ENCODE results near the gene HECTD2. TPM values are rescaled to one million over a fixed set of nuclear protein-coding genes. Genes with fewer than 3 reads are reported as not detected.

HECTD2 gene
- total RNA-seq, 3 donors from 2014 or later, result 3.2 to 6.7 (median 3.7) TPM

DNA sequence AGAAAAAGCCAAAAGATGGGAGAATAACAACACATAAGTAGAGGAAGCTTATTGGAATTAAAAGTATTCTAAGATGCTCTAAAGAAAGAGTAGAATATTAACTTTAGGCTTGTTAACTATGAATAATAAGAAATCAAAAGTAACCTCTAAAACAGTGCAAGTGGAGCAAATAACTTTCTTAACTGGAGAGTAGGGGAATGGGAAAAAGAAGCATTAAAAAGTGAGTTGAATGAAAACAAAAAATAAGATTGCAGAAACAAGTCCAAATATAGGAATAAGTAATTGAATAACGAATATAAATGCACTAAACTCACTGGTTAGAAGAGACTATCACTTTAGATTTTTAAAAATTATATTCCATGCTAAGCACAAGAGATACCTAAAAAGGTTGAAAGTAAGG lies 63.9 kb downstream of the HECTD2 start:
- DNase-seq (no peak), ATAC-seq (no peak)
- Mint-ChIP-seq H3K9me3 (peaks cover 26% of the 10 kb centered on the region), H3K27me3 (ENCODE audit: low read depth) (no peaks in the 10 kb centered on the region), H3K4me1 (ENCODE audit: low read depth) (no peaks in the 10 kb centered on the region), H3K4me3 (no peak overlapping the region), H3K36me3 (ENCODE audit: insufficient read depth) (no peaks in the 10 kb centered on the region)

GRCh38 chr10:91477236-91477635 lies 67.1 kb downstream of the HECTD2 start:
- H3K4me1 Mint-ChIP-seq (ENCODE audit: low read depth), result no peaks in the 10 kb centered on the region
- H3K4me3 Mint-ChIP-seq, result no peak overlapping the region
- DNase-seq (no peak), ATAC-seq (no peak)
- peaks cover 5% of the 10 kb centered on the region for H3K9me3 Mint-ChIP-seq
- no peaks in the 10 kb centered on the region for H3K27me3 Mint-ChIP-seq (ENCODE audit: low read depth)
- H3K36me3 Mint-ChIP-seq (ENCODE audit: insufficient read depth), result no peaks in the 10 kb centered on the region

- no peak for ATAC-seq
- no peaks in the 10 kb centered on the region for H3K4me1 Mint-ChIP-seq (ENCODE audit: low read depth)
- no peaks in the 10 kb centered on the region for H3K9me3 Mint-ChIP-seq
- no peaks in the 10 kb centered on the region for H3K36me3 Mint-ChIP-seq (ENCODE audit: insufficient read depth)
- H3K27me3 Mint-ChIP-seq (ENCODE audit: low read depth), result no peaks in the 10 kb centered on the region
- DNase-seq, result no peak
- H3K4me3 Mint-ChIP-seq, result no peak overlapping the region
Measured at GRCh38 chr10:91479583-91479982, 69.4 kb downstream of the HECTD2 start.

DNA sequence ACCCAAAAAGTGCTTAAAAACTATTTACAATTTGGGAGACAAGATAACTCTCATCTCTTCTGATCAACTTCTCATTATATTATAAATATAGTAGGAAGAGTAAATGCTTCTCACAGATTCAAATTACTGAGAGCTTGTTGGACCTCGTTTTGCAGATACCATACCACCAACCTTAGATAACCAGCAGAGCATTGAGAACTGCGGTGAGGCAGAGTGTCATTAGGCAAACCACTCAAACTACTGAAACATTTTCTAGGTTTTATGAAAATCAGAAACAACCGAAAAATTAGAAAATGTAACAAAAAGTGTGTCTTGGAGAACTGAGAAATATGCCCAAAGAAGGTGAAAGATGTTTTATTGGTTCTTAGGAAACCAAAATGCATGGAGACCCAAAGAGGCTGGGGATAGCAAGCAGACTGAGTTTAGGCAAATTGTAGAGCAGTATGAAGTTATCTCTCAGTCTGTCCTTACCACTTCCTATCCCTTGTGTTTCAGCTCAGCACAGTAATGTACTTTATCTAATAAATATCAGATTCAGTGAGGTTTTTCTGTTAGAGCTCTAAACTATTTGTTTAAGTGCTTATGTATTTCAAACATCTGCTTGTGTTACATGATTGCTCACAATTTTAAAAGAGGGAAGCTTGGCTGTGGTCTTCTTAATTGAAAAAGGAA lies 77.9 kb downstream of the HECTD2 start:
- Mint-ChIP-seq H3K9me3 (no peaks in the 10 kb centered on the region), H3K4me3 (no peak overlapping the region), H3K36me3 (ENCODE audit: insufficient read depth) (no peaks in the 10 kb centered on the region), H3K27me3 (ENCODE audit: low read depth) (no peaks in the 10 kb centered on the region), H3K4me1 (ENCODE audit: low read depth) (no peaks in the 10 kb centered on the region)
- no peak for ATAC-seq
- DNase-seq, result no peak

GRCh38 chr10:91493313-91493712 lies 83.2 kb downstream of the HECTD2 start:
- no peak for DNase-seq
- no peak overlapping the region for H3K4me3 Mint-ChIP-seq
- no peaks in the 10 kb centered on the region for H3K4me1 Mint-ChIP-seq (ENCODE audit: low read depth)
- no peaks in the 10 kb centered on the region for H3K27me3 Mint-ChIP-seq (ENCODE audit: low read depth)
- ATAC-seq, result no peak
- no peaks in the 10 kb centered on the region for H3K36me3 Mint-ChIP-seq (ENCODE audit: insufficient read depth)
- H3K9me3 Mint-ChIP-seq, result no peaks in the 10 kb centered on the region

DNA sequence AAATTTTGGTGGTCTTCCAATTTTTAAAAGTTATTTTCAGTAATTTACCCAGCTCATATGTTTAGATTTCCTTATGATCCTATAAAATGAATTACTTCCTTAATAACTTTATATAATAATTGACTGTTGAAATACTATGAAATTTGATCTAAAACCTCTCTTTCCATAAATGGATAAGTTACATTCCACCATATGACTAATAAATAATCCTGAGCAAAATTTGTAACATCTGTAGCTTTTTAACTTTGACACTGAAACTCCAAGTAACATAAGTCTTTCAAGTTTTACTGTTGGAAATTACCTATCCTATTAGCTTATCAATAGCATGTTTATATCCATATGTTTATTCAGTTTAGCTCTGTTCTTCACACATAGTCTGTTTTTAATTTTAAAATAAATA lies 85.3 kb downstream of the HECTD2 start:
- H3K27me3 Mint-ChIP-seq (ENCODE audit: low read depth), result no peaks in the 10 kb centered on the region
- no peak overlapping the region for H3K4me3 Mint-ChIP-seq
- peaks cover 7% of the 10 kb centered on the region for H3K36me3 Mint-ChIP-seq (ENCODE audit: insufficient read depth)
- no peaks in the 10 kb centered on the region for H3K4me1 Mint-ChIP-seq (ENCODE audit: low read depth)
- H3K9me3 Mint-ChIP-seq, result no peaks in the 10 kb centered on the region
- DNase-seq (no peak), ATAC-seq (no peak)

DNA sequence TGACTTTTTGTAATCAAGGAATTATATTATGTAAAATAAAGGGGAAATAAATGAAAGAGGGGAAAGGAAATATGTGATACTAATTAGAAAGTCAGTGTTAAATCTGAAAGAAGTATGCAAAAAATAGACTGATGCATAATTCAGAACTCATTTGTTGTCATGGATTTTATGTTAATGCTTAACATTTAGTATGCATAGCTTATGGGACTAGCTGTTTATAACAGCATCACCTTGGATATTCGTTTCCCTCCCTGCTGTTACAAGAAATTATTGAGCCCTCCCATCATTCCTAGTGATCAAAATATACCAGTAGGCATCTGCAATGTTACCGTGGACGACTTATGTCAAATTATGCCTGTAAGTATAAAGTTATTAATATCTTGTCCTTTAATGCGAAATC lies 85.9 kb downstream of the HECTD2 start:
- H3K4me1 Mint-ChIP-seq (ENCODE audit: low read depth), result no peaks in the 10 kb centered on the region
- no peaks in the 10 kb centered on the region for H3K27me3 Mint-ChIP-seq (ENCODE audit: low read depth)
- peaks cover 7% of the 10 kb centered on the region for H3K36me3 Mint-ChIP-seq (ENCODE audit: insufficient read depth)
- ATAC-seq (no peak), DNase-seq (no peak)
- H3K9me3 Mint-ChIP-seq, result no peaks in the 10 kb centered on the region
- no peak overlapping the region for H3K4me3 Mint-ChIP-seq

DNA sequence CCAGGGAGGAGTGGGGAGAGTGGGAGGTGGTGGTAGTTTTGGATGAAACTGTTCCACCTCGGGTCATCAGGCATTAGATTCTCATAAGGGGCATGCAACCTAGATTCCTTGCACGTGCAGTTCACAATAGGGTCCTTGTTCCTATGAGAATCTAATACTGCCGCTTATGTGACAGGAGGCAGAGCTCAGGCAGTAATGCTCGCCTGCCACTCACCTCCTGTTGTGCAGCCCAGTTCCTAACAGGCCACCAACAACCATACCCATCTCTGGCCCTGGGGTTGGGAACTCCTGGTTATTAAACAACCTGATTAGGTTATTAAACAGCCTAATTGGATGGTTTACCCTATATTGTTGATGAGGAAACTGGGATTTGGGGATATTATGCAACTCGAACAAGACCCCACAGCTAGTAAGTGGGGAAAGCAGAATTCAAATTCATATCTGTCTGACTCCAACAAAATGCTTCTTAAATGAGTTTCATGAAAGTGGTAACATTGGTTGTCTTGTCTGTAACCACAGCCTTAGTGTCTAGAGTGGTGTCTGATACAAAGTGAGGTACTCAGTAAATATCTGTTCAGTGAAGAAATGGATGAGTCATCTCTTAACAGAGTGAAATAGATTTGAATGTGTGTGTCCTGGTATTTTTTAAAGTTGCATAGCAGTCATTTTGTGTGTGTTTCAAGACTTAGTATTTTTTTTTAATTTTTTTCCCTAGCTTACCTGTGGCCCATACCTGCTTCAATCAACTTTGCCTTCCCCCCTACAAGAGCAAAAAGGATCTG lies 101.6 kb downstream of the HECTD2 start:
- DNase-seq (no peak), ATAC-seq (no peak)
- Mint-ChIP-seq H3K4me3 (no peak overlapping the region), H3K4me1 (ENCODE audit: low read depth) (no peaks in the 10 kb centered on the region), H3K27me3 (ENCODE audit: low read depth) (no peaks in the 10 kb centered on the region), H3K9me3 (no peaks in the 10 kb centered on the region), H3K36me3 (ENCODE audit: insufficient read depth) (no peaks in the 10 kb centered on the region)

DNA sequence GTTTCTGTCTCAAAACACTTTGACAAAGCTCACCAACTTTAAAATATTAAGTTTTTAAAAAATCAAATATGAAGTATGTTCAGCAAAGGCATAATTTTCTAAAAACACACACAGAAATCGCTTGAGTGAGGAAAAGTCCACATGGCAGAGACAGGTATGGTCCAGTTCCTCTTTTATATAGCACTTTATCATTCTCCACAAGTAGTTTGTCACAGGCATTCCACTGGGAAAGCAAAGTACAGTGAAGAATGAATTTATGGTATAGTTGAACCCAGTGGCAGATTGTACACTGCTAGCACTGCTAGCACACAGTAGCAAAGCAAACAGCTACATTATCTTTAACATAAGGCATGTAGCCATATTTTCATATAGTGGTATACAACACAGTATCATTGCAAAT lies 102.3 kb downstream of the HECTD2 start:
- no peak for ATAC-seq
- H3K36me3 Mint-ChIP-seq (ENCODE audit: insufficient read depth), result no peaks in the 10 kb centered on the region

DNA sequence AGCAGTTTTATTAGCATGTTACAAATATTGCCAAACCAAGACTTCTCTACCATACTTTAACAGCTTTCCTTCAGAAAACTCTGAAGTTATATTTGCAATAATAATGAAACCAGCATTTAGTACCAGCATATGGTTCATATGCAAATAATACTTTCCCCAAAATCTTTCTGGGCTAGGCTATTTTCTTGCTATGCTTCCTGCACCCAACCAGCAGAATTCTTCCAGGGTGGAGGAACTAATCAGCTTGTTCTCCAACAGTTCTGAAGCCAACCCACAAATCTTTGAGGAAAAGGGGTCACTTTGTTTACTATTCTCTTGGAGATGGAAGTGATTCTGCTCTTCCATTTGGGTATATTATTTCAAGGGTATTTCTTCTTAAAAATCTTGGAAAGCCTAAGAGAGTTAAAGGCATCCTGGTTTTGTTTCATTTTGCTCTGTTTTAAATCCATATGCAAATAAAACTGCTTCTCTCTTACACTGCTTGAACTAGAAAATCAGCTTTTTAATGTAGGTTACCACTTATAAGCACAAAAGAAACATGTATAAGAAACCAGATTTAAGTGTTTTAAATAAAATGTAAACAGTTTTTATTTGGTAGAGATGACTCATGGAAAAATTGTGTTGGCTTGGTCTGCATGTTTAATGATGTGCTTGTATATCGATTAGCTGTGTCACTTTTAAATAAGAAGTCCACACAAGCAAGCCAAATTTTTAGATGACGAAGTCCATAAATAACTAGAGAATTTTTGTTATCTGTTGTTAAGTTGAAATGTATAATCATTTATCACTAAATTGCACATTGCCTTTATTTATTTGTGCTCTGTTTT lies 103.7 kb downstream of the HECTD2 start:
- H3K9me3 Mint-ChIP-seq, result peaks cover 7% of the 10 kb centered on the region
- no peaks in the 10 kb centered on the region for H3K27me3 Mint-ChIP-seq (ENCODE audit: low read depth)
- peaks cover 3% of the 10 kb centered on the region for H3K36me3 Mint-ChIP-seq (ENCODE audit: insufficient read depth)
- no peak for DNase-seq
- no peak for ATAC-seq
- H3K4me1 Mint-ChIP-seq (ENCODE audit: low read depth), result no peaks in the 10 kb centered on the region
- H3K4me3 Mint-ChIP-seq, result no peak overlapping the region

More for the DNA sequence above, 102.3 kb downstream of the HECTD2 start:
- Mint-ChIP-seq H3K4me1 (ENCODE audit: low read depth) (no peaks in the 10 kb centered on the region), H3K27me3 (ENCODE audit: low read depth) (no peaks in the 10 kb centered on the region), H3K9me3 (peaks cover under 1% of the 10 kb centered on the region), H3K4me3 (no peak overlapping the region)
- DNase-seq, result no peak

- Mint-ChIP-seq H3K36me3 (ENCODE audit: insufficient read depth) (peaks cover 3% of the 10 kb centered on the region), H3K9me3 (peaks cover 7% of the 10 kb centered on the region), H3K4me1 (ENCODE audit: low read depth) (no peaks in the 10 kb centered on the region), H3K4me3 (no peak overlapping the region), H3K27me3 (ENCODE audit: low read depth) (no peaks in the 10 kb centered on the region)
- DNase-seq (no peak), ATAC-seq (no peak)
Measured at GRCh38 chr10:91514787-91515186, 104.6 kb downstream of the HECTD2 start.

DNA sequence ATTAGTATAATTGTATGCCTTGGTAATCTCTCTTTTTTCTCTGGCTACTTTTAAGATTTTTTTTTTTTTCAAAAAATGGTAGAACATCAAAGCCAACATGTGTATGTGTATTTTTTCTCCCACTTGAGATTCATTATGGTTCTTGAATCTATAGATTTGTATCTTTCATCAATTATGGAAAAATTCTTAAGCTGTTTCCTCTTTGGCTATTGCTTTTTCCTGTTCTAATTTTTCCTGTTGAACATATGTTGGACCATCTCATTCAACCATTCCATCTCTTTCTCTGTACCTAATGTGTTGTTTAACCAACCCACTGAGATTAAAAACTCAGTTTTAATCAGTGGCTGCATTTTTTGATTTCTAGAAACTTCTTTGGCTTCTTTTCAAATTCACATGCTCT lies 107.2 kb downstream of the HECTD2 start:
- H3K27me3 Mint-ChIP-seq (ENCODE audit: low read depth), result no peaks in the 10 kb centered on the region
- peaks cover 7% of the 10 kb centered on the region for H3K9me3 Mint-ChIP-seq
- ATAC-seq, result no peak
- peaks cover 3% of the 10 kb centered on the region for H3K36me3 Mint-ChIP-seq (ENCODE audit: insufficient read depth)
- H3K4me3 Mint-ChIP-seq, result no peak overlapping the region
- H3K4me1 Mint-ChIP-seq (ENCODE audit: low read depth), result no peaks in the 10 kb centered on the region
- DNase-seq, result no peak

- no peak for DNase-seq
- no peaks in the 10 kb centered on the region for H3K4me1 Mint-ChIP-seq (ENCODE audit: low read depth)
- peaks cover 3% of the 10 kb centered on the region for H3K36me3 Mint-ChIP-seq (ENCODE audit: insufficient read depth)
- ATAC-seq, result no peak
- peaks cover 7% of the 10 kb centered on the region for H3K9me3 Mint-ChIP-seq
- peaks cover 2% of the 10 kb centered on the region for H3K27me3 Mint-ChIP-seq (ENCODE audit: low read depth)
- no peak overlapping the region for H3K4me3 Mint-ChIP-seq
Measured at GRCh38 chr10:91519899-91520514, 109.9 kb downstream of the HECTD2 start.

DNA sequence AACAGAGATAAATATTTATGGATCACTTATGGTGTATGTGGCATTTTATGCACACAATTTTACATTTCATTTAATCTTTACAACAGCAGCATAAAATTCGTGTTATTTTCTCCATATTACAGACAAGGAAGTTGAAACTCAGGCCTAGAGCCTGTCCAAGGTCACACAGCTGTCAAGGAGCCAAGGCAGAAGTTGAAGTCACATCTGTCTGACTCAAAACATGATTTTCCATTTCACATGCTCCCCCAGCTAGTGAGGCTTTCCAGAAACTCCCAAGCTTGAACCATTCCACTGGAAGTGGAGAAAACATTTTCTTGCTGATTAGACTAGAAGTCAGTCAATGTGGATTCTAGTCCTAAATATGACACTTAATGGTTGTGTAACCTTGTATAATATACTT lies 110.5 kb downstream of the HECTD2 start:
- no peaks in the 10 kb centered on the region for H3K4me1 Mint-ChIP-seq (ENCODE audit: low read depth)
- no peak for ATAC-seq
- no peak for DNase-seq
- no peak overlapping the region for H3K4me3 Mint-ChIP-seq
- peaks cover 3% of the 10 kb centered on the region for H3K36me3 Mint-ChIP-seq (ENCODE audit: insufficient read depth)
- peaks cover 7% of the 10 kb centered on the region for H3K9me3 Mint-ChIP-seq
- H3K27me3 Mint-ChIP-seq (ENCODE audit: low read depth), result peaks cover 2% of the 10 kb centered on the region

Measured in activated T-cell treated with anti-CD3 and anti-CD28 coated beads, Interleukin-2, amount 50 U/mL, for 4 hours (primary cell).